CD8-positive, alpha-beta memory T cell (primary cell): ENCODE results near the gene SYCP2. TPM values are rescaled to one million over a fixed set of nuclear protein-coding genes. Genes with fewer than 3 reads are reported as not detected.

Experiments used
- CTCF ChIA-PET: fragments of 350-600 bp; sonication (Branson Sonifier 250); formaldehyde crosslinking; loops from one replicate; lab custom pipeline; 2021; ENCODE audit warnings: antibody characterized with exemption; lab: Charles Lee
- POLR2A ChIA-PET: fragments of 350-600 bp; sonication (Branson Sonifier 250); formaldehyde crosslinking; loops from one replicate; lab custom pipeline; 2021; ENCODE audit warnings: antibody characterized with exemption; lab: Charles Lee
- DNase-seq, 5 donors: peaks; one replicate each; pipeline versions ENCODE4 v3.0.0 to v3.0.0-alpha.2; 2020 to 2022; ENCODE audit warnings: mixed read lengths in 1 of 5
- H3K27ac ChIP-seq: one replicate; pipeline ENCODE4 v1.7.0; 2013; ENCODE audit warnings: low read depth, mild to moderate bottlenecking, low read length, moderate library complexity
- H3K27me3 ChIP-seq: 2 replicates; pipeline ENCODE4 v1.7.0; 2013; ENCODE audit warnings: low read length, mild to moderate bottlenecking; ENCODE audit not compliant: insufficient read depth, poor library complexity, severe bottlenecking
- H3K36me3 ChIP-seq: 2 replicates; pipeline ENCODE4 v1.7.0; 2013; ENCODE audit warnings: mild to moderate bottlenecking, low read length, moderate library complexity; ENCODE audit not compliant: insufficient read depth
- H3K4me1 ChIP-seq: 2 replicates; pipeline ENCODE4 v1.7.0; 2013; ENCODE audit warnings: mild to moderate bottlenecking, low read length, moderate library complexity; ENCODE audit not compliant: insufficient read depth
- H3K4me3 ChIP-seq: 2 replicates; pipeline ENCODE4 v1.7.0; 2013; ENCODE audit warnings: mild to moderate bottlenecking, low read length
- H3K9me3 ChIP-seq: 2 replicates; pipeline ENCODE4 v1.7.0; 2013; ENCODE audit warnings: mild to moderate bottlenecking, low read length
- H3K27ac Mint-ChIP-seq, 8 donors: one replicate each; pipeline ENCODE4 v1.8.0; 2020 to 2021; ENCODE audit warnings: mixed read lengths in 8 of 8, mild to moderate bottlenecking in 6 of 8, inconsistent platforms in 3 of 8, moderate library complexity in 3 of 8
- H3K27me3 Mint-ChIP-seq, 2 donors: one replicate each; pipeline ENCODE4 v1.8.0; 2020 to 2021; ENCODE audit warnings: mixed read lengths in 2 of 2, mild to moderate bottlenecking in 1 of 2, moderate library complexity in 1 of 2
- H3K36me3 Mint-ChIP-seq, 3 donors: one replicate each; pipeline ENCODE4 v1.8.0; 2020 to 2021; ENCODE audit warnings: mixed read lengths in 3 of 3, inconsistent platforms in 1 of 3, mild to moderate bottlenecking in 1 of 3
- H3K4me1 Mint-ChIP-seq, 3 donors: one replicate each; pipeline ENCODE4 v1.8.0; 2020 to 2021; ENCODE audit warnings: mixed read lengths in 3 of 3, inconsistent platforms in 1 of 3, mild to moderate bottlenecking in 1 of 3
- H3K4me3 Mint-ChIP-seq, 7 donors: one replicate each; pipeline ENCODE4 v1.8.0; 2020 to 2021; ENCODE audit warnings: mixed read lengths in 7 of 7, mild to moderate bottlenecking in 6 of 7, moderate library complexity in 4 of 7, inconsistent platforms in 2 of 7
- H3K9me3 Mint-ChIP-seq, 5 donors: one replicate each; pipeline ENCODE4 v1.8.0; 2020 to 2022; ENCODE audit warnings: mixed read lengths in 5 of 5, mild to moderate bottlenecking in 3 of 5, moderate library complexity in 2 of 5, inconsistent platforms in 1 of 5
- polyA plus RNA-seq: library from polyadenylated mRNA; unstranded; fragments of 300-500 nt; fragmentation: Illumina TruSeq; gene quantifications from one replicate; pipeline ENCODE4 v1.2.3, GENCODE V29; 2021
- total RNA-seq, 2 experiments: library from RNA; stranded (reverse); gene quantifications; one replicate each; pipeline ENCODE4 v1.2.3, GENCODE V29; 2021

SYCP2 gene
- total and polyA plus RNA-seq, 3 experiments from 2014 or later = 2.3 to 3.8 (median 3.4) TPM

DNA sequence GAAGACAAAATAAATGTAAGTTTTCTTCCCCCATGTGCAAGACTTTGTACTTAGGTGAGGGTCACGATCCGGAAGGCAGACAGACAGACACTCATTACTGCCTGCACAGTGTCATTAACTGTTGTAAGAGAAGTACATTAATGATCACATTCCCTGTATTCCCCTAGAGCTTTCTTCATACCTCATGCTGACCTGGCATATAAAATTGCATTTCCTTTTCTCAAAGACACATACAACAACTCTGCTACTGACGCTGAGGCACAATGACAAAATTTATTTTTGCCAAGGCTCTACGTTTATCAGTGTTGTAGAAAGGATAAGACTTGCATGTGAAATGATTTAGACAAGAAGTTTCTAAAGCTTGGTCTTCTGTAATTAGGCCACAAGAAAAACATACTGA is 3.0 kb upstream of the SYCP2 start:
- Histone ChIP-seq H3K4me3 (no peak overlapping the region), H3K9me3 (no peaks in the 10 kb centered on the region), H3K27ac (no peak overlapping the region), H3K36me3 (no peaks in the 10 kb centered on the region), H3K4me1 (peaks cover 30% of the 10 kb centered on the region), H3K27me3 (no peaks in the 10 kb centered on the region)
- no peaks in the 10 kb centered on the region for H3K27me3 Mint-ChIP-seq
- ChIA-PET POLR2A (no interaction called here), CTCF (interaction anchor here (1.6 to 4.8 kb wide), 2 partner anchors 10 to 11 kb away, joined by 4 to 49 read pairs; no protein-coding TSS in a partner anchor)
- peak overlapping the region in 3 of 8 donors; percentile 24 to 77 (median 41) for H3K27ac Mint-ChIP-seq
- peaks cover 0 to 15% (median 0%) of the 10 kb centered on the region in 3 donors for H3K36me3 Mint-ChIP-seq
- no peak for DNase-seq
- no peaks in the 10 kb centered on the region for H3K9me3 Mint-ChIP-seq
- H3K4me3 Mint-ChIP-seq = peak overlapping the region in 1 of 7 donors; percentile 64
- H3K4me1 Mint-ChIP-seq = peaks cover 48 to 65% (median 53%) of the 10 kb centered on the region in 3 donors

DNA sequence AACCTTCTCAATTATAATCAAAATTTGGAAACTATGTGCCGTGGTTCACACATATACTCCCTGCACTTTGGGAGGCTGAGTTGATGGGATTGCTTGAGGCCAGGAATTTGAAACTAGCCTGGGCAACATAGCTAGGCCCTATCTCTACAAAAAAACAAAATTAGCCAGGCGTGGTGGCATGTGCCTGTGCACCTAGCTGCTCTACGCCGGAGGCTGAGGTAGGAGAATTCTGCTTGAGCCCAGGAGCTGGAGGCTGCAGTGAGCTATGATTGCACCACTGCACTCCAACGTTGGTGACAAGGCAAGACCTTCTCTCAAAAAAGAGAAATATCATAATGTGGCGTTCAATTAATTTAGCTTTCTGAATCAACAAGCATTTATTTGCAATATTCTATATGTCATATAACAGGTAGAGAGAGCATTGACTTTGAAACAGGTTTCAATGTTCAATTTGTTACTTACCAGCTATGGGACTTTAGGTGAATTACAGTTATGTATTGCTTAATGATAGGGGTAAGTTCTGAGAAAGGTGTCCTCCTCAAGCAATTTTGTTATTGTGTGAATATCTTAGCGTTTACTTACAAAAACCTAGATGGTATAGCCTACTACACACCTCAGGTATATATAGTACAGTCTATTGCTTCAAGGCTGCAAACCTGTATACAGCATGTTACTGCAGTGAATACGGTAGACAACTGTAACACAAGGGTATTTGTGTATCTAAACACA is 2.2 kb upstream of the SYCP2 start:
- POLR2A ChIA-PET = interaction anchor here (0.8 kb wide), 1 partner anchor 13 kb away, joined by 3 read pairs; no protein-coding TSS in a partner anchor
- no peak overlapping the region for H3K4me3 ChIP-seq
- peaks cover 22% of the 10 kb centered on the region for H3K4me1 ChIP-seq
- no peaks in the 10 kb centered on the region for H3K9me3 Mint-ChIP-seq
- peak overlapping the region in 1 of 8 donors; percentile 77 for H3K27ac Mint-ChIP-seq
- peaks cover 40 to 57% (median 45%) of the 10 kb centered on the region in 3 donors for H3K4me1 Mint-ChIP-seq
- H3K27ac ChIP-seq = no peak overlapping the region
- no peaks in the 10 kb centered on the region for H3K9me3 ChIP-seq
- no peaks in the 10 kb centered on the region for H3K36me3 ChIP-seq
- H3K27me3 Mint-ChIP-seq = no peaks in the 10 kb centered on the region
- H3K27me3 ChIP-seq = no peaks in the 10 kb centered on the region
- CTCF ChIA-PET = interaction anchor here (1.6 to 4.8 kb wide), 3 partner anchors 10 to 20 kb away, joined by 4 to 49 read pairs (median 9); no protein-coding TSS in a partner anchor
- peaks cover 0 to 8% (median 0%) of the 10 kb centered on the region in 3 donors for H3K36me3 Mint-ChIP-seq
- peak overlapping the region in 2 of 7 donors; percentile 32 to 64 for H3K4me3 Mint-ChIP-seq
- DNase-seq = no peak

DNA sequence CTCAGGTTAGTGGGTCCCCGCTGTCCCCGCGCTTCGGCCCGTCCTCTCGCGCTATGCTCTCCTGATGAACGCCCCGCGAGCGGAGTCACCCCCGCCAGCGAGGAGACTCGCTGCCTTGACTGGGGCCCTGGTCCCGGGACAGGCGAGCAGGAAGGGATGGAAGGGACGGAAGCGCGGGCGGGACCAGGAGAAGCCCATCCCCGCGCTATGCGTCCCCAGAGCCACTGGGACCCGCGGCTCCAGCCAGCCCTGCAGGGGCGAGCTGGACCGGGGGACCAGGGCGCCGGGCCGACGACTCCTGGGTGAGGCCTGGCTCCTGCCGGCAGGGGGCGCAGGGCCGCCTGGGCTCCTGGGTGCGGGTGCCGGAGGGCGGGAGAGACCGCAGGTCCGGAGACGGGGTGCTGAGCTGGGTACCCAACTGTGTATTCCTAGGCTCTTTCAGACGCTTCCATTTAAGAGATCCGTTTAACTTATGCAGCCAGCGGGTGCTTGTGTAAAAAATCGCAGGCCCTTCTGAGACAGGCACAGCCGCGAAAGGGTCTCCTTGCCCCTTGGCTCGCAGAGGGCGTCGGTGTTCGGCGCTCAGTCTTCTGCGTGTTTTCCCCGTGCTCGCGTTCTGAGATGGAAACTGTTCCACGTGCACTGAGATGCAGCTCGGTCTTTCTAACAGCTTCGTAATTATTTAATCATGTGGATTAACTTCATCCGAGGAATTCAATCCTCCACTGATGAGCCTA is 580 bp upstream of the SYCP2 start:
- H3K36me3 ChIP-seq = no peaks in the 10 kb centered on the region
- POLR2A ChIA-PET = interaction anchor here (0.6 kb wide), 2 partner anchors 12 to 15 kb away, joined by 3 read pairs; no protein-coding TSS in a partner anchor
- peaks cover 19% of the 10 kb centered on the region for H3K4me1 ChIP-seq
- Mint-ChIP-seq H3K36me3 (peaks cover 0 to 2% (median 0%) of the 10 kb centered on the region in 3 donors), H3K4me1 (peaks cover 36 to 51% (median 43%) of the 10 kb centered on the region in 3 donors), H3K27ac (peak overlapping the region in 5 of 8 donors; percentile 43 to 77 (median 68)), H3K9me3 (no peaks in the 10 kb centered on the region), H3K4me3 (peak overlapping the region; percentile 71 to 95 (median 80)), H3K27me3 (no peaks in the 10 kb centered on the region)
- no peaks in the 10 kb centered on the region for H3K9me3 ChIP-seq
- no peaks in the 10 kb centered on the region for H3K27me3 ChIP-seq
- CTCF ChIA-PET = interaction anchor here (1.0 to 4.8 kb wide), 10 partner anchors 9 to 162 kb away, joined by 3 to 49 read pairs (median 5); no protein-coding TSS in a partner anchor
- peak overlapping the region; percentile 63 for H3K4me3 ChIP-seq
- peak; percentile 73 to 81 (median 77) for DNase-seq
- H3K27ac ChIP-seq = peak overlapping the region; percentile 55

DNA sequence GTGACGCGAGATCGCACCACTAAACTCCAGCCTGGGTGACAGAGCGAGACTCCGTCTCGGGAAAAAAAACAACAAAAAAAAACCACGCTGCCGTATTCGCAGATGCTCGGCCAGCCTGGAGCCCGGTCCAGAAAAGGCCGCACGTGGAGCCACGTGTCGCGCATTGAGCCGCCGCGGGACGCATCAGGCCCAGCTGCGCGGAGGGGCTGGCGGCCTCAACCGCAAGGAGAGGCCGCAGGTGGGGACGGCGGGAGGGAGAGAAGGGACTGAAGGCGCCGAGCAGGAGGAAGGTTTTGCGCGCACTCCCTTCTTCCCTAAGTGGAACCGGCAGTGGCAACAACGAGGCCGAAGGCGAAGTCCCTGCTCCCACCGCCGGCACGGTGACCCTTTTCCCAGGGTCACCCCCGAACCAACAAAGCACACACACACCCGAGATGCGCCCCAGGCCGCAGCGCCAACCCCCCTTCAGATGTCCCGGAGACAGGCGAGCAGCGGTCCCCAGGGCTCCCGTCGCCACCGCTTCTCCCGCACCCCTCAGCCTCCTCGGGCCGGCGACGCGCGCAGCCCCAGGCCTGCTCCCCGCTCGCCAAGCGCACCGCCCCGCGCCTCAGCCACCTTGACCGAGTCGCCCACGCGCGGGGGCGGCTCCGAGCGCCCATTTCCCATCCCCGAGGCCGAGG is 681 bp downstream of the SYCP2 start:
- Histone ChIP-seq H3K4me3 (no peak overlapping the region), H3K27me3 (no peaks in the 10 kb centered on the region), H3K27ac (no peak overlapping the region), H3K4me1 (peaks cover 6% of the 10 kb centered on the region), H3K9me3 (no peaks in the 10 kb centered on the region), H3K36me3 (no peaks in the 10 kb centered on the region)
- peak overlapping the region in 2 of 8 donors; percentile 38 to 42 for H3K27ac Mint-ChIP-seq
- no peaks in the 10 kb centered on the region for H3K36me3 Mint-ChIP-seq
- H3K4me3 Mint-ChIP-seq = peak overlapping the region; percentile 71 to 87 (median 78)
- H3K4me1 Mint-ChIP-seq = peaks cover 25 to 39% (median 30%) of the 10 kb centered on the region in 3 donors
- ChIA-PET CTCF (interaction anchor here (1.7 to 4.8 kb wide), 2 partner anchors 12 to 14 kb away, joined by 4 to 49 read pairs; no protein-coding TSS in a partner anchor), POLR2A (interaction anchor here (0.6 kb wide), 1 partner anchor 80 kb away, joined by 3 read pairs; no protein-coding TSS in a partner anchor)
- peak in 2 of 5 donors; percentile 8 to 46 for DNase-seq
- no peaks in the 10 kb centered on the region for H3K9me3 Mint-ChIP-seq
- H3K27me3 Mint-ChIP-seq = no peaks in the 10 kb centered on the region

DNA sequence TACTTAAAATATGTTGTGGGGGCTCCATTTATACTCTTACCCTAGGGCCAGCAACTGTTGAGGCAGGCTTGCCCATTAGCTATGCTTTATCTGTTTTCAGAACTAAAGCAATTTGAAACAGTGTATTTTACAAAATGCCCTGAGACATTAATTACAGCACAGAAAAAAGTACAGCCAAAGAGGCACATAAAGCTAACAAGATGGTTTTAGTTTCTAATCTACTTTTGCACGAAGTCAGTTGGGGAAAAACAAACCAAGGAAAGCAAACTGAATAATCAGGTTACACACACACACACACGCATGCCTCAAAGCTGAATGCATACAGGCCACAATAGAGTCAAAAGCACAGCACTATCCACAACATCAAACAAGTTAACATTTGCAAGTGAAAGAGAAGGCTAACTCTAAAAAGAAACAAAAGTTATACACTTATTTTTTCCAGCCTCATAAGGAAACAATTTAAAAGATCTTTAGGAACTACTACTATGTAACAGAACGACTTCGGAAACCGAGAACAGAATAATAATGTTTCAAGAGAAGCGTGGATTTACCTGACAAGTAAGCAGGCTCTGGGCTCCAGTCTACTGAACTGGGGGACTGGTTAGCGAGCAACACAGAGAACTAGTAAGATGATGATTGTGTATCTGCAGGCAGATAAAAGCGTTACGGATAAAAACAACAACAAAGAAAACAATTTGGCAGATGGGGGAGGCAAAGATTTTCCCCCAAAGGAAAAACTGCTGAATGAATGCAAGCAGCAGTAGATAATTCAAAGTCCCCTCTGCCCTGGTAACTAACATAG is 1.7 kb downstream of the SYCP2 start:
- Histone ChIP-seq H3K36me3 (no peaks in the 10 kb centered on the region), H3K9me3 (no peaks in the 10 kb centered on the region), H3K4me1 (no peaks in the 10 kb centered on the region), H3K27me3 (no peaks in the 10 kb centered on the region), H3K4me3 (no peak overlapping the region), H3K27ac (no peak overlapping the region)
- Mint-ChIP-seq H3K36me3 (no peaks in the 10 kb centered on the region), H3K4me3 (peak overlapping the region; percentile 28 to 80 (median 72)), H3K27me3 (no peaks in the 10 kb centered on the region), H3K4me1 (peaks cover 17 to 30% (median 20%) of the 10 kb centered on the region in 3 donors), H3K9me3 (no peaks in the 10 kb centered on the region), H3K27ac (peak overlapping the region in 5 of 8 donors; percentile 14 to 65 (median 35))
- ChIA-PET CTCF (interaction anchor here (0.8 kb wide), 1 partner anchor 9 kb away, joined by 4 read pairs; the partner anchor contains the start of genes FAM217B and PPP1R3D), POLR2A (interaction anchor here (1.1 kb wide), 1 partner anchor 9 kb away, joined by 4 read pairs; the partner anchor contains the start of genes FAM217B and PPP1R3D)
- DNase-seq = no peak

DNA sequence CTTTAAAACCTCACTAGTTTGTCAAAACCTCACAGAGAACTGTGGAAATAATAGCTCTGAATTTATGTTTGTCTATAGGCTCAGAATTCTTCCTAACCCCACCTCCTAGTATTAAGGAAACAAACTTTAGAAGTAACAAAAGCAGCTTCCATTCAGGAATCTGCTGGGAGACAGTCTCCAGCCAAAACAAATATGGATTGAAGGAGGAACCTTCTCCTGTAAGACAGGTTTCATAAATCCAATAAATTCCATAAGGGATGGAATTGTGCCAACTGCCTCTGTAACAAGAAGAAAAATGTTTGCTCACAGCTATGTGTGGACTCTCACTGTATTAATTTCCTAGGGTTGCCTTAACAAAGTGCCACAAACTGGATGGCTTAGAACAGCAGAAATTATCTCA is 7.5 kb downstream of the SYCP2 start:
- no peak overlapping the region for H3K4me3 Mint-ChIP-seq
- H3K9me3 ChIP-seq = no peaks in the 10 kb centered on the region
- H3K4me1 ChIP-seq = no peaks in the 10 kb centered on the region
- DNase-seq = no peak
- no peak overlapping the region for H3K27ac Mint-ChIP-seq
- CTCF ChIA-PET = interaction anchor here (0.9 to 2.1 kb wide), 2 partner anchors 8 to 10 kb away, joined by 4 to 6 read pairs; partner anchors contain the start of gene SYCP2
- H3K36me3 ChIP-seq = no peaks in the 10 kb centered on the region
- H3K27me3 Mint-ChIP-seq = peaks cover 2 to 12% of the 10 kb centered on the region in 2 donors
- no peak overlapping the region for H3K27ac ChIP-seq
- H3K4me3 ChIP-seq = no peak overlapping the region
- H3K27me3 ChIP-seq = no peaks in the 10 kb centered on the region
- H3K4me1 Mint-ChIP-seq = no peaks in the 10 kb centered on the region
- H3K9me3 Mint-ChIP-seq = no peaks in the 10 kb centered on the region
- H3K36me3 Mint-ChIP-seq = no peaks in the 10 kb centered on the region
- POLR2A ChIA-PET = no interaction called here

DNA sequence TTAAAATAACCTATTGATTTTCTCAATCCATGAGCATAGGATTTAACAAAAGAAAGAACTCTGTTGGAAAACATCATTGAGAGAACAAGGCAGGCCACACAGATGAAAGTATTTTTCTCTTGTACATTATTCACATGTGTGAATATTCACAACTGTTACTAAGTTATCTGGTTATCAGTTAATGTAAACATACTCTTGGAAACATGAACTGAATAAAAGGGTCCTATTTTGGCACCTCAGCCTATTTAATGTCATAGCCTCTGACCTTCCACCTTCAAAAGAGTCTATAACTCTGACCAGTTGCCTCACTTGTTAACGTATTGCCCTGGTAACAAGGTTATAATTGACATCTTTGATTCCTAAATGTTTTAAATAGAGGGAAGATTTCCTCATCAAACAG is 8.1 kb downstream of the SYCP2 start:
- no peak overlapping the region for H3K27ac ChIP-seq
- ChIA-PET POLR2A (no interaction called here), CTCF (interaction anchor here (0.9 to 2.1 kb wide), 2 partner anchors 9 to 11 kb away, joined by 4 to 6 read pairs; partner anchors contain the start of gene SYCP2)
- H3K4me1 ChIP-seq = no peaks in the 10 kb centered on the region
- Mint-ChIP-seq H3K27ac (no peak overlapping the region), H3K4me3 (no peak overlapping the region), H3K9me3 (no peaks in the 10 kb centered on the region), H3K27me3 (peaks cover 2 to 14% of the 10 kb centered on the region in 2 donors), H3K36me3 (no peaks in the 10 kb centered on the region), H3K4me1 (no peaks in the 10 kb centered on the region)
- no peak overlapping the region for H3K4me3 ChIP-seq
- DNase-seq = no peak
- H3K27me3 ChIP-seq = no peaks in the 10 kb centered on the region
- no peaks in the 10 kb centered on the region for H3K36me3 ChIP-seq
- H3K9me3 ChIP-seq = no peaks in the 10 kb centered on the region
